HPDE6-E6E7 (cell line): Measurements from ENCODE around the gene CDS2.
A peak's percentile ranks its signal among the peaks of the same experiment; 100 is the strongest.

ENCODE experiments used
- DNase-seq: peaks from one replicate; pipeline ENCODE4 v3.0.0; 2011; ENCODE audit warnings: missing footprints; ENCODE audit errors: extremely low spot score

The CDS2 gene

DNA sequence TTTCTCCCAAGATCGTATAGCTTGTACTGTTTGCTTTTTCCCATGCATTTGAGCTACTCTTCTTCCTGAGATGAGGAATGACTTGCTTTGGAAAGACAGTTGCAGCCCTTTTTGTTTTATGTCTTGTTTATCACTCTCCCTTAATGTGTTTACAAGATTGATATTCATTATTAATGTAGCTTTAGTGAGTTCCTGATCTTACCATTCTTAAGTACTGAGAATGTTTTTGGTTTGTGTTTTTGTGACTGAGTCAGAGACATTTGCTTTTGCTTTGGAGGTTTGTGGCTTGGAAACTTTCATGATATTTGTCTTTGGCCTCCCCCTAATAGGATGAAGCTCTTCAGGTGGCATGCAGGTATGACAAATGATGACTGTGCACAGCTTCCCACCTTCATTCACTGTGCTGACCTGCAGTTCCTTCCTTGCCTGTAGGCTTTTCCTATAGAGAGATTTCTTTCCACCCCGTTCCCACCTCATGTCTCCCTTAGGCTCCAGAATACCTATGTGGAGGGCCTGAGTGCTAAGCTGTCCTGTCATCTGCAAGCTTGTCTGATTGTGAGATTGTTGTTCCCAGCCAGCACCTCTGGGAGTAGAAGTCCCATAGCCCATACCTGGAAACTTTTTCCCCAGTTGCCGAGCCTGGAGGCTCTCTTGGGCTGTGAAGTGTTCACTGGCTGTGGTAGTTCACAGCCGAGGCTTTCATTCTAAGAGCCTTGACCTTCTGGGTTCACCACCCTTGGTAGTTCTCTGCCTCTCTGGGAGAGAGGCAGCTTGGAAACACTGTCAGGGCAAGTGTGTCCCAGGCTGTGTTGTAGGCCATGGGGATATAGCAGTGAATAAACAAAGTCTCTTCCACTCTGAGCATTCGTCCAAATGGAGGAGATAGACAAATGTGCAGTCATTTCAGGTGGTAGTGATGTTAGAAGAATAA is 27.1 kb downstream of the CDS2 start:
- peak; percentile 91 for DNase-seq

- no peak for DNase-seq
Observed at GRCh38 chr20:5154543-5154925, 27.7 kb downstream of the CDS2 start.

DNA sequence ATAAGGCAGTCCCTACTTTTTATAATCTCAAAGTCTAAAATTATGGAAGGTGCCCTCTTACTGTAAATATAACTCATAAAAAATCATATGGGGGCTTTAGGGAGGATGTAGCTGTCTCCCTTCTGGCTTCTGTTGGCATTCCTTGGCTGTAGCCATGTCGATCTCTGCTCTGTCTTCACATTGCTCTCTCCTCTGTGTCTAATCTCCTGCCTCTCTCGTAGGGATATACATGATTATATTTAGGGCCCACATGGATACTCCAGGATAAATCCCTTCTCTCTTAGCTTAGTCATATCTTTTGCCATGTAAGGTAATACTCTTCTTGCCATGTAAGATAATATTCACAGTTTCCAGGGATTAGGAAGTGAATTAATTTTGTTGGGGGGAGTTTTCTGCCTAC is 28.6 kb downstream of the CDS2 start:
- no peak for DNase-seq

- no peak for DNase-seq
Observed at GRCh38 chr20:5156675-5157448, 30.1 kb downstream of the CDS2 start.

- DNase-seq, result no peak
Observed at GRCh38 chr20:5159928-5160327, 33.1 kb downstream of the CDS2 start.

DNA sequence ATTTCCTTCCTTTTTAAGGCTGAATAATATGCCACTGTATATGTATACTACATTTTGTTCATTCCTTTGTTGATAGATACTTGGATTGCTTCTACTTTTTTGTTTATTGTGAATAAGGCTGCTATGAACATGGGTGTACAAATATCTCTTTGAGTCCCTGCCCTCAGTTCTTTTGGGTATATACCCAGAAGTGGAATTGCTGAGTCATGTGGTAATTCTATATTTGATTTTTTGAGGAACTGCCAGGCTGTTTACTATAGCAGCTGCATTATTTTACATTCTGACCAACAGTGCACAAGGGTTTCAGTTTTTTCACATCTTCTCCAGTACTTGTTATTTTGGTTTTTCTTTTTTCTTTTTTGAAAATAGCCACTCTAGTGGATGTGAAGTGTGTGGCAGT is 34.1 kb downstream of the CDS2 start:
- DNase-seq, result no peak

- DNase-seq, result no peak
Observed at GRCh38 chr20:5161536-5162164, 34.8 kb downstream of the CDS2 start.

GRCh38 chr20:5164645-5165625 is 38.1 kb downstream of the CDS2 start:
- no peak for DNase-seq

GRCh38 chr20:5168651-5169396 is 42.0 kb downstream of the CDS2 start:
- DNase-seq, result peak; percentile 84

DNA sequence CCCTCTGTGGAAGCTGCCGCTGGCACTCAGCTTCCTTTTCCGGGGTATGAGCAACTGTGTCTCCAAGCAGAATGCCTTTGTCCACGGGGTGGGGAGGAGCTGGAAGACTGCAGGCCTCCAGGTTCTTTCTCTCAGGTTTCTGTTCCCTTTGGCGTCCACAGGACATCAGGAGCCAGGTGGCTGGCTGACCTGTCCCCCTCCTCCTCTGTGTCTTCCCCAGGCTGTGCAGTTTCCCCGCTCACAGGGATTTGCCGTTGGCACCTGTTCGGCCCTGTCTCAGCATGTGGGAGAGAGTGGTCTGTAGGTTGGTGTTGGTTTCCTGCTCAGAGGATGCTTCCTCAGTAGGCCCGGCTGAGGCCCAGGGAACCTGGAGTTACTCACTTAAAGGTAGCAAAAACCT is 43.5 kb downstream of the CDS2 start:
- DNase-seq, result no peak

DNA sequence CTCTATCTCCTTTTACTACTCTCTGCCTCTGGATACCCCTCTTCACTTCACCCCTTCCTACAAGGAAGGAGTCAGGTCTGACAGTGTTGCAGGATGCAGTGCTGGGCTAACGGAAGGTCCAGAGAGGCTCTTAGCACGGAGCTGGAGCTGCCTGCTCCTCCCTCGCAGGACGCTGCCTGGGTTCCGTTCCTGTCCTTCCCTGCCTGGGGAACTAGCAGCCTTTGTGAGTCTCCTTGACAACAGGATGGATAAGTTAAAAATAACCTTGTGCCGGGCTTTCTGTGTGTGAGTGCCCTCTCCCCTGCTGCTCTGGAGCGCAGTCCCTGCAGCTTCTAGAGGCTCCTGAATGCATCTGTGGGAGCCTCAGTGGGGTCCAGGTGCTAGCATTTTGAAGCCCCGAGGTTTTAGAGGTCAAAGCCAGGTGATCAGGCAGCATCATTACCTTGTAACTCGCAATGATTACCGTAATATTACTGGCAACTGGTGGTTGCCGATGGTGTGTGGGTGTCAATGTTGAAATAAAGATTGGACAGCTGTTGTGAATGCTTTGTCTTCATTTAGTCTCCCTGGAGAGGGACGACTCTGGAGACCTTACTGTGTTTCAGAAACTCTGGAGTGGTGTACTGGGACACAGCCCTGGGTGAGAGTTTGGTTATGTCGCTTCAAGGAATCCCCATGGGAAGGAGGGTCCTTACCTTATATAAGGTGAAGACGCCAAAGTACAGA is 44.4 kb downstream of the CDS2 start:
- no peak for DNase-seq

DNA sequence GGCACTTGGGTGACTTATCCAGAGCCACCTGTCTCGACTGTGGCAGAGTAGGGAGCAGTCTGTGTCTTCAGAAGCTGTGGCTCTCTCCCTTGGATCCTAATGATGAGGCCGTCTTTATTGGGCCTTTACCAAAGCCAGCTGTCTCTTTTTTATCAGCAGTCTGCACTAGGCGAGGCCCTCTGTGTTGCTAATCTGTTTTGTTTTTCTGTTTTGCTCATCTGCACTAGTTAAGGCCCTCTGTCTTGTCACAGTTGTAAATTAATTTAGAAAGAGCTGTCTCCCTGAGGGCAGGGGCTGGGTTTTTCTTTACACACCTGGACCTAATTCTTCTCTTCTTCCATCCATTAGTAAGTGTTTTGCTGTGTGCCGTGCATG is 45.0 kb downstream of the CDS2 start:
- DNase-seq, result no peak

GRCh38 chr20:5172167-5172601 is 45.4 kb downstream of the CDS2 start:
- no peak for DNase-seq

DNA sequence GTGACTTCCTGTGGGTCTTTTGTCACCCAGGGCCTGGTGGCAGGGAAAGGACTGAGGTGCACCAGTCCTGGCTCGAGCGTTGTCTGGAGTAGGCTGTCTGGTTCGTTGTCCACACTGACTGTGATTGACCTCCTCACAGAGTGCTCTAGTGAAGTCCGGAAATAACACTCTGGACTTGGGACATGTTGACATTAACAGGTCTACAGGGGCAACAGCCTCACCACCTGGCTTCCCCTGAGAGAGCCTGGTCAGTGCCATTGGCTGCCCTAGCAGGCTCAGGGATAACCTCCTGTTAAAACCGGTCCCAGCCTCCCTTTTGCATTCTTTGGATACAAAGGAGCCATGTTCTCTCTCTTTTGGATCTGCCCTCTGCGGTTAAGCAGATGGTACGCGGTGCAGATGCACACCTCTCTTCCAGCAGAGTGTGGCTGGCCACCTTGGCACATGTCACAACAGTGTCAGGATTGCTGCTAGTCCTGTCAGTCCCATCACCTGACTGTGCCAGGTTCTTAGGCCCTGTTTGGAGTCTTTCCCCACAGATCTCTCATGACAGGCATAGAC is 46.2 kb downstream of the CDS2 start:
- DNase-seq, result no peak

GRCh38 chr20:5173751-5174150 is 46.9 kb downstream of the CDS2 start:
- no peak for DNase-seq

DNA sequence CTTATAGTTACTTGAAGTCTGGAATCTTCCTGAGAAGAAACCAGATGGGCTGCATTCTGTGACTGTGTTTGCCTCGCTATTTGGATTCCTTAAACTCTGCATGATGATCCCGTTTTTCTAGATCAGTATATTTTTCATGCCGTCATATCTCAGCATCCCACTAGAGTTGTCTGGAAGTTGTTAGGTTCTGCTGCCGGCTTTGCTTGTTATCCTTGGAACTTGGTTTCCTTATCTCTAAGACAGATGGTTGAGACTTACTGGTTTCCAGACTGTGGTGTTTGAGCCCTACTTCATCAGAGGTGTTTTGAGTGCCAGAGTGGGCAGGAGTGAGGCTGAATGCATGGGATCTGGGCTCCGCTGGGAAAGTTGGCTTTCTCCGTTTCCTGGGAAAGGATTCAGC is 50.3 kb downstream of the CDS2 start:
- DNase-seq, result no peak

DNA sequence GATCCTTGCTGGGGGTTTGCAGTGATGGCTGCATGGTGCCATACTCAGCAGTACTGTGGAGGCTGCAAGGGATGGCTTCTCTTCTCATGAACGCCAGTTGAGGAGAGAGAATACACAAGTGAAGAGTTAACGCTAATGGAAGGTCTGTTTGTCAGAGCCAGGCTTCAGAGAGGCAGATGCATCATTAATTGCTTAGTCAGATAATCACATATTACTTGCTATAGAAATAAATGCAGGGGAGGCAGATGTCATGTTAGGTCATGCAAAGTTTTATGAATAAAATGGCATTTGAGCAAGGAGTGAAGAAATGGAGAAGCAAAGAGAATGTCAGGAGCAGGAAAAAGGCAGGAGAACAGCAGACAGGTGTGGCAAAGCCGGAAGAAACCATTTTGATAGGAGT is 51.2 kb downstream of the CDS2 start:
- DNase-seq, result no peak

DNA sequence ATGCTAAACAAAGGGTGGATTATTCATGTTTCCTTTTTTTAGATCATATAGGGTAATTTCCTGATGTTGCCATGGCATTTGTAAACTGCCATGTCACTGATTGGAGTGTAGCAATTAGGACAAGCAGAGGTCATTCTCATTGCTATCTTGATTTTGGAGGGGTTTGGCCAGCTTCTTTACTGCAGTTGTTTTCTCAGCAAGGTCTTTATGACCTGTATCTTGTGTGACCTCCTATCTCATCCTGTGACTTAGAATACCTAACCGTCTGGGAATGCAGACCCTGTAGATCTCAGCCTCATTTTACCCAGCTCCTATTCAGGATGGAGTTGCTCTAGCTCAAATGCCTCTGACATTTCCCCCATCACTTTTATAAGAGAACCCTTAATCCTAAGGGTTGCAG is 53.6 kb downstream of the CDS2 start:
- DNase-seq, result no peak

GRCh38 chr20:5180933-5181332 is 54.1 kb downstream of the CDS2 start:
- no peak for DNase-seq

DNA sequence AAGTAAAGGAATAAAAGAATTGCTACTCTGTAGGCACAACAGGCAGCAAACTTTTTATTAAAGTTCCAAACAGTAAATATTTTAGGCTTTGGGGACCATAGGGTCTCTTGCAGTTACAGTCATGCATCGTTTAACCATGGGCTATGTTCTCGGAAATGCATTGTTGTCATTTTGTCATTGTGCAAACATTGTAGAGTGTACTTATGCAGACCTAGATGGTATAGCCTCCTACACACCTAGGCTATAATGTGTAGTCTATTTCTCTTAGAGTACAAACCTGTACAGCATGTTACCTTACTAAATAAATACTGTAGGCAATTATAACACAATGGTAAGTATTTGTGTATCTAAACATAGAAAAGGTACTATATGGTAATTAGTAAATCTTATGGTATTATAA is 54.7 kb downstream of the CDS2 start:
- DNase-seq, result no peak
